ENCODE measurements around the gene LOXHD1. TPM values are rescaled to one million over a fixed set of nuclear protein-coding genes. Genes with fewer than 3 reads are reported as not detected.

The LOXHD1 gene
- total RNA-seq, 1 donor from 2014 or later: 0.23 TPM

DNA sequence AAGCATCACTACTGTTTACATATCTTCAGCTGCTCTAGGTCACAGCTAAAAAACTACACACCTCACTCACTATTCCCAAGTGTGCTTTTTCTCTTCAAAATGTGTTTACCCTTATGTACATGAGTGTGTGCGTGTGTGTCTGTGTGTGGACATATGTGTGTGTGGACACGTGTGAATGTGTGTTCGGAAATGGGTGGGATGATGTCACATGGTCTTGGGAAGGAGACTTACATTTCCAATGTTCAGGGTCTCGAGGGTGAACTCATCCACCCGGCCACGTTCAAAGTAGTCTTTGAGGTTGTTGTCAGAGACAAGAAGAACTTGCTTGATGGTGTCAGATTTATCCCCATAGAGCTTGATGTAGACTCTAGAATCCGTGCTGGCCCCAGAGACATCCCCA is 87.8 kb downstream of the LOXHD1 start:
- Mint-ChIP-seq H3K27ac (ENCODE audit: unreplicated experiment) (no peak overlapping the region), H3K4me1 (ENCODE audit: unreplicated experiment) (peaks cover 4% of the 10 kb centered on the region), H3K27me3 (ENCODE audit: unreplicated experiment) (peaks cover 6% of the 10 kb centered on the region)

DNA sequence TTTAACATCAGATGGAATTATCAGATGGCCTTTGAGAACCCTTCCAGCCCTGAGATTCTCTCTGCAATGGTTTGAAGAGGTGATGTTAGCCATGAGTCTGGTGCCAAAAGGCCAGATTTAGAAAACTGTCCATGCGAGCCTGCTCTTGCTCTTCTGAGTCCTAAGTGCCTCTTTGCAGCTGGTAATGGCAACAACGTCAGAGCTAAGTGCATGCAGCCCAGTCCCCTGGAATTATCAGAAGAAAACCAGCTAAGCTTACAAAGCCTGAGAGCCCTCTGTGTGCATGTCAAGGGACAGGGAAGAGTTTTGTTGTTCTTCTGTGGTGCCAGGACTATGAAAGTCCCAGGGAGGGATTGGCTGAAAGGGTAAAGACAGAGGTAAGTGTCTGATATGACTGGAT is 89.8 kb downstream of the LOXHD1 start:
- Mint-ChIP-seq H3K4me3 (ENCODE audit: unreplicated experiment) (no peak overlapping the region), H3K9me3 (ENCODE audit: unreplicated experiment) (no peaks in the 10 kb centered on the region), H3K4me1 (ENCODE audit: unreplicated experiment) (peaks cover 18% of the 10 kb centered on the region)

More for the DNA sequence above, 87.8 kb downstream of the LOXHD1 start:
- Mint-ChIP-seq H3K36me3 (ENCODE audit: low read depth, unreplicated experiment) (no peaks in the 10 kb centered on the region), H3K4me3 (ENCODE audit: unreplicated experiment) (no peak overlapping the region), H3K9me3 (ENCODE audit: unreplicated experiment) (no peaks in the 10 kb centered on the region)
- no peak for DNase-seq (ENCODE audit: low spot score)
- TF ChIP-seq, protein P1, sequence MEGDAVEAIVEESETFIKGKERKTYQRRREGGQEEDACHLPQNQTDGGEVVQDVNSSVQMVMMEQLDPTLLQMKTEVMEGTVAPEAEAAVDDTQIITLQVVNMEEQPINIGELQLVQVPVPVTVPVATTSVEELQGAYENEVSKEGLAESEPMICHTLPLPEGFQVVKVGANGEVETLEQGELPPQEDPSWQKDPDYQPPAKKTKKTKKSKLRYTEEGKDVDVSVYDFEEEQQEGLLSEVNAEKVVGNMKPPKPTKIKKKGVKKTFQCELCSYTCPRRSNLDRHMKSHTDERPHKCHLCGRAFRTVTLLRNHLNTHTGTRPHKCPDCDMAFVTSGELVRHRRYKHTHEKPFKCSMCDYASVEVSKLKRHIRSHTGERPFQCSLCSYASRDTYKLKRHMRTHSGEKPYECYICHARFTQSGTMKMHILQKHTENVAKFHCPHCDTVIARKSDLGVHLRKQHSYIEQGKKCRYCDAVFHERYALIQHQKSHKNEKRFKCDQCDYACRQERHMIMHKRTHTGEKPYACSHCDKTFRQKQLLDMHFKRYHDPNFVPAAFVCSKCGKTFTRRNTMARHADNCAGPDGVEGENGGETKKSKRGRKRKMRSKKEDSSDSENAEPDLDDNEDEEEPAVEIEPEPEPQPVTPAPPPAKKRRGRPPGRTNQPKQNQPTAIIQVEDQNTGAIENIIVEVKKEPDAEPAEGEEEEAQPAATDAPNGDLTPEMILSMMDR (IDR thresholded peaks at IDR 0.05; ENCODE audit: unreplicated experiment): no peak

DNA sequence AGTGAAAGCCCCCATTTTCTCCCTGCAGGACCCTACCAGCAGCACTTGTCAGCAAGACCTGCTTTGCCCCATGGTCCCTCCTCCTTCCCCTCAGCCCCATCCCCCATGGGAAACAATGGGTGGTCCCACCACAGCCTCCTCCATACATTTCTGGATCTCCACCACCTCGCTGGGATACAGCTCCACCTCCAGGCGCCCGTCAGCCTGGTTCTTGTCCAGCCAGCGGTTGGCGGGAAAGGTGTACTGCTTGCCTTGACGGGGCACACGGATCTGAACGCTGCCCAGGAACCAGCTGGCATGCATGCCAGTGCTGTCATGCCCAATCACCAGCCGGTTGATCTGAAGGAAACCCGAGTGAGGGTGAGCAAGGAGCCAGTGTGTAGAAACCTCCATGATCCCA is 90.9 kb downstream of the LOXHD1 start:
- TF ChIP-seq, protein P1 (IDR thresholded peaks at IDR 0.05; ENCODE audit: unreplicated experiment): no peak
- no peaks in the 10 kb centered on the region for H3K36me3 Mint-ChIP-seq (ENCODE audit: low read depth, unreplicated experiment)
- H3K9me3 Mint-ChIP-seq (ENCODE audit: unreplicated experiment): no peaks in the 10 kb centered on the region
- DNase-seq (ENCODE audit: low spot score): no peak
- peaks cover 20% of the 10 kb centered on the region for H3K4me1 Mint-ChIP-seq (ENCODE audit: unreplicated experiment)
- no peak overlapping the region for H3K27ac Mint-ChIP-seq (ENCODE audit: unreplicated experiment)
- H3K4me3 Mint-ChIP-seq (ENCODE audit: unreplicated experiment): no peak overlapping the region
- peaks cover 3% of the 10 kb centered on the region for H3K27me3 Mint-ChIP-seq (ENCODE audit: unreplicated experiment)

More for the DNA sequence above, 89.8 kb downstream of the LOXHD1 start:
- Mint-ChIP-seq H3K36me3 (ENCODE audit: low read depth, unreplicated experiment) (no peaks in the 10 kb centered on the region), H3K27me3 (ENCODE audit: unreplicated experiment) (peaks cover 4% of the 10 kb centered on the region), H3K27ac (ENCODE audit: unreplicated experiment) (no peak overlapping the region)
- TF ChIP-seq, protein P1 (IDR thresholded peaks at IDR 0.05; ENCODE audit: unreplicated experiment): no peak
- DNase-seq (ENCODE audit: low spot score): no peak

- DNase-seq (ENCODE audit: low spot score): no peak
- no peak overlapping the region for H3K27ac Mint-ChIP-seq (ENCODE audit: unreplicated experiment)
- peaks cover 5% of the 10 kb centered on the region for H3K27me3 Mint-ChIP-seq (ENCODE audit: unreplicated experiment)
- H3K4me3 Mint-ChIP-seq (ENCODE audit: unreplicated experiment): no peak overlapping the region
- H3K36me3 Mint-ChIP-seq (ENCODE audit: low read depth, unreplicated experiment): peaks cover 4% of the 10 kb centered on the region
- peaks cover 20% of the 10 kb centered on the region for H3K4me1 Mint-ChIP-seq (ENCODE audit: unreplicated experiment)
- TF ChIP-seq, protein P1 (IDR thresholded peaks at IDR 0.05; ENCODE audit: unreplicated experiment): no peak
- H3K9me3 Mint-ChIP-seq (ENCODE audit: unreplicated experiment): no peaks in the 10 kb centered on the region
Observed at GRCh38 chr18:46565256-46565655, 91.8 kb downstream of the LOXHD1 start.

DNA sequence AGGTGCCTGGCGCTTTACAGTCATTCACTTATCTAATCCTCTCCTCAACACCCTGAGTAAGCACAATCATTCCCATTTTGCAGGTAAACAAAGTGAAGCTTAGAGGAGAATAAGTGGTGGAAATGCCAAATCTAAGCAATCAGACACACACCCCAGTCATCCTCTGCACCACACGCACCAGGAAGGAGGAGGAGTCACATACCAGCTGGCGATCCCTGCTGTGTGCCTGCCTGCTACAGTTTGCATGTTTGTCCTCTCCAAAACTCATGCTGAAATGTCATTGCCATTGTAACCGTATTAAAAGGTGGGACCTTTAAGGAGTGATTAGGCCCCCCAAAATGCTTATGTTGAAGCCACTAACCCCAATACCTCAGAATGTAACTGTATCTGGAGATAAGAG is 93.7 kb downstream of the LOXHD1 start:
- Mint-ChIP-seq H3K27me3 (ENCODE audit: unreplicated experiment) (peaks cover 3% of the 10 kb centered on the region), H3K9me3 (ENCODE audit: unreplicated experiment) (no peaks in the 10 kb centered on the region), H3K4me3 (ENCODE audit: unreplicated experiment) (no peak overlapping the region), H3K4me1 (ENCODE audit: unreplicated experiment) (peaks cover 20% of the 10 kb centered on the region), H3K36me3 (ENCODE audit: low read depth, unreplicated experiment) (peaks cover 4% of the 10 kb centered on the region), H3K27ac (ENCODE audit: unreplicated experiment) (no peak overlapping the region)
- no peak for DNase-seq (ENCODE audit: low spot score)
- TF ChIP-seq, protein P1 (IDR thresholded peaks at IDR 0.05; ENCODE audit: unreplicated experiment): no peak
